Esophagus (tissue), 2 donors: Measurements from ENCODE around the gene SMC6. TPM values are rescaled to one million over a fixed set of nuclear protein-coding genes. Genes with fewer than 3 reads are reported as not detected.

ENCODE experiments used
- H3K27ac ChIP-seq, 2 donors: one replicate each; pipeline ENCODE4 v1.5.1; 2013; ENCODE audit warnings: low read depth in 2 of 2, mild to moderate bottlenecking in 2 of 2, inconsistent platforms in 1 of 2, low read length in 1 of 2, moderate library complexity in 1 of 2
- H3K27me3 ChIP-seq, 2 donors: one replicate each; pipeline ENCODE4 v1.6.1; 2013; ENCODE audit warnings: low read length in 2 of 2, control low read depth in 1 of 2, mild to moderate bottlenecking in 1 of 2; ENCODE audit not compliant: insufficient read depth in 2 of 2, control insufficient read depth in 1 of 2
- H3K36me3 ChIP-seq, 2 donors: one replicate each; pipeline ENCODE4 v1.6.1; 2013; ENCODE audit warnings: low read length in 1 of 2; ENCODE audit not compliant: control insufficient read depth in 2 of 2, insufficient read depth in 2 of 2
- H3K4me1 ChIP-seq, 2 donors: one replicate each; pipeline ENCODE4 v1.6.1; 2013; ENCODE audit warnings: low read length in 1 of 2; ENCODE audit not compliant: control insufficient read depth in 2 of 2, insufficient read depth in 2 of 2
- H3K4me3 ChIP-seq, 2 donors: one replicate each; pipeline ENCODE4 v1.5.1; 2013; ENCODE audit warnings: low read length in 2 of 2, mild to moderate bottlenecking in 2 of 2, low read depth in 1 of 2, moderate library complexity in 1 of 2
- H3K9me3 ChIP-seq, 2 donors: one replicate each; pipeline ENCODE4 v1.6.1; 2013; ENCODE audit warnings: mild to moderate bottlenecking in 2 of 2, low read depth in 1 of 2, low read length in 1 of 2, moderate library complexity in 1 of 2; ENCODE audit not compliant: control insufficient read depth in 2 of 2, insufficient read depth in 1 of 2
- WGBS, 2 donors: extraction: QIAGEN DNeasy Blood & Tissue Kit; methylation state at CpG; one replicate each; pipeline ENCODE4 v1.1.7; 2013; 5-methylcytosine and 5-hydroxymethylcytosine counted together
- polyA plus RNA-seq, 2 donors: library from polyadenylated mRNA; stranded (reverse); fragments of 200-250 nt; gene quantifications; one replicate each; pipeline ENCODE4 v1.2.3, GENCODE V29; 2013
- donor health status: healthy with polysubstance abuse.
- donor health status: Bipolar disorder and iron deficiency.

The SMC6 gene
- polyA plus RNA-seq, 2 donors: 9.2 to 12.3 TPM

- Histone ChIP-seq H3K27ac (no peak overlapping the region), H3K4me3 (no peak overlapping the region), H3K9me3 (no peaks in the 10 kb centered on the region), H3K4me1 (no peaks in the 10 kb centered on the region), H3K36me3 (peaks cover 2 to 3% of the 10 kb centered on the region in 2 donors), H3K27me3 (no peaks in the 10 kb centered on the region)
- WGBS, 2 donors: 63 to 80% methylated on average over 1 of the region's 1 CpG
Observed at GRCh38 chr2:17661460-17661859, 92.2 kb downstream of the SMC6 start.

- 70 to 91% methylated on average over 4 of the region's 4 CpGs for WGBS, 2 donors
- Histone ChIP-seq H3K36me3 (peaks cover 2 to 3% of the 10 kb centered on the region in 2 donors), H3K27me3 (no peaks in the 10 kb centered on the region), H3K27ac (no peak overlapping the region), H3K4me1 (no peaks in the 10 kb centered on the region), H3K9me3 (no peaks in the 10 kb centered on the region), H3K4me3 (no peak overlapping the region)
Observed at GRCh38 chr2:17660219-17660618, 93.4 kb downstream of the SMC6 start.

GRCh38 chr2:17658251-17658843 lies 95.3 kb downstream of the SMC6 start:
- Histone ChIP-seq H3K27ac (no peak overlapping the region), H3K36me3 (peaks cover 0 to 2% of the 10 kb centered on the region in 2 donors), H3K4me1 (no peaks in the 10 kb centered on the region), H3K4me3 (no peak overlapping the region), H3K27me3 (no peaks in the 10 kb centered on the region), H3K9me3 (no peaks in the 10 kb centered on the region)
- 87 to 90% methylated on average over 6 of the region's 6 CpGs for whole genome bisulfite sequencing, 2 donors

DNA sequence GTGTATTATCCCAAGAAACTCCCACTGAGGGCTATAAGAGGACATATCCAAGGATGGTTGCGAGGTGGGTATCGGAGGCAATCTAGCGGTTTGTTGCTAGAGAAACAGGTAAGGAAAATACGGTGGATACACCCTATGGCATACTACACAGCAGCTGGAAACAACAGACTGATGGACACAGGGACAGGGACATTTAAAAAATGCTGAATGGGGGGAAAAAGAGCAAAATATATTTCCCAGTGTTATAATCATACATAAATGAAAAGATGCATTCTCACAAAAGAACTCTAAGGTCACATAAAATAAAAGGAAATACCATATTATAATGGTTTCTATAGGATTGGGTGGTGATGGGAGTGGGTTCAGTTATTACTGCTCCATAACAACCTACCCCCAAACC lies 95.9 kb downstream of the SMC6 start:
- Histone ChIP-seq H3K27me3 (no peaks in the 10 kb centered on the region), H3K36me3 (peaks cover 0 to 2% of the 10 kb centered on the region in 2 donors), H3K4me3 (no peak overlapping the region), H3K4me1 (no peaks in the 10 kb centered on the region), H3K9me3 (no peaks in the 10 kb centered on the region), H3K27ac (no peak overlapping the region)
- WGBS, 2 donors: 96 to 98% methylated on average over 4 of the region's 4 CpGs

GRCh38 chr2:17652681-17653394 lies 100.8 kb downstream of the SMC6 start:
- WGBS, 2 donors: 65 to 67% methylated on average over 9 of the region's 9 CpGs
- no peak overlapping the region for H3K27ac ChIP-seq

DNA sequence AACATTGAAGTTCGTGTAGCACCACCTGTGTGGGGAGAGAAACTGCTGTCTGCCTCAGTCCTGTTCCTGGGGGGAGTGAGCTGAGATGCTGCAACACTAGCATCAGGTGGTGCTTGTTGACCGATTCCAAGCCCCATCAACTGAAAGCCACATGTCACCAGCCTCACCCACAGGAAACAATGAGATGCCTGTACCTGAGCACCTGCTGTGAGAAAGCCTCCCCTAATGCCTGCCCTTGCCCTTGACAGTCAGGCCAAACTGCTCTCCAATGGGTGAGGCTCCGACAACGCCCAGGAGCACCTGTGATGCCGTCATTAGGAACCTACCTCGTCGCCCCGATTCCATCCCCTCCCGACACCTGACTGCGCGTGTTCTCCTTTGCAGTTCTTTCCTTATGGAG lies 104.6 kb downstream of the SMC6 start:
- Histone ChIP-seq H3K36me3 (peaks cover 0 to 5% of the 10 kb centered on the region in 2 donors), H3K4me3 (no peak overlapping the region), H3K4me1 (no peaks in the 10 kb centered on the region), H3K9me3 (no peaks in the 10 kb centered on the region), H3K27ac (no peak overlapping the region), H3K27me3 (no peaks in the 10 kb centered on the region)
- WGBS, 2 donors: 89 to 91% methylated on average over 11 of the region's 11 CpGs

More at GRCh38 chr2:17652681-17653394, 100.8 kb downstream of the SMC6 start:
- Histone ChIP-seq H3K9me3 (no peaks in the 10 kb centered on the region), H3K36me3 (peaks cover 0 to 5% of the 10 kb centered on the region in 2 donors), H3K27me3 (no peaks in the 10 kb centered on the region), H3K4me1 (no peaks in the 10 kb centered on the region), H3K4me3 (no peak overlapping the region)

GRCh38 chr2:17648581-17648980 lies 105.0 kb downstream of the SMC6 start:
- Histone ChIP-seq H3K27me3 (no peaks in the 10 kb centered on the region), H3K9me3 (no peaks in the 10 kb centered on the region), H3K4me1 (no peaks in the 10 kb centered on the region), H3K4me3 (no peak overlapping the region), H3K36me3 (peaks cover 0 to 5% of the 10 kb centered on the region in 2 donors), H3K27ac (no peak overlapping the region)
- WGBS, 2 donors: 78 to 91% methylated on average over 1 of the region's 1 CpG

DNA sequence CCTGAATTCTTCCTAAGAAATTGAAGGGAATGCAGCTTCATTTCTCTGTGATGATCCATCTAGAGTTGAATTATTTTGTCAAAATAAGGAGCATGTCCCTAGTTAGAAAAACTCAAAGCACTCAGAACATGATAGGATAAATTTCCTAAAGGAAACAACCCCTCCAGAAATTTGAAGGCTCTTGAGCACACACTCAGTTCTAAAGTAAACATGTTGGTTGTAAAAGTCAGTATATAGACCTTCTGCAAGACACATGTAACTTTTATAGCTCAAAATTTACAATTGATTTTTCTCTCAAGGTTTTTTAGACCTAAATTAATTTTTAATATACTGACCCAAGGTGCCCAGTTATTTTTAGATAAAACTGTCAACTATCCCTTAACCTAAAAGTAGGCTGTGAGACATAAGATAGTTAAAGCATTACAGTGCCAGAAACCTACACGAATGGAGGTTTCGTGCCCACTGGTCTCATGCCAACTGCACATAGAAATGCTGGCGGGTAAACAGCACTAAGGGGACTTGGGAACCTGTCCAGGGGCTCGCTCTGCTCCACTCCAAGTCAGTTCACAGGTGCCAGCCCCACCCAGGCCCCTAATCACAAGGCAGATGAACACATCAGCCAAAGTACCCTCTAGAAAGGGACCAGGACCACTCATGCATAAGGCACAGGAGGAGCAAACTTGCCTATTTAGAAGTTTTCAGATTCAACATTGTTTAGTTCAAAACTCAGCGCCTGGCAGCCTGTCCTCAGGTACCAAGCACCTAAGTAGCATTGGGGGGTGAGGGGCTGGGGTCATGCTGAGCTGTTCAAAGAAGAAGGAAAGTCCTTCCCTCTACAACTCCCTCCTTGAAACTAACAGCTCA lies 106.5 kb downstream of the SMC6 start:
- Histone ChIP-seq H3K4me3 (no peak overlapping the region), H3K4me1 (peaks cover 0 to 3% of the 10 kb centered on the region in 2 donors), H3K27me3 (no peaks in the 10 kb centered on the region), H3K9me3 (no peaks in the 10 kb centered on the region), H3K27ac (no peak overlapping the region), H3K36me3 (peaks cover 0 to 5% of the 10 kb centered on the region in 2 donors)
- WGBS, 2 donors: 50 to 58% methylated on average over 5 of the region's 5 CpGs

DNA sequence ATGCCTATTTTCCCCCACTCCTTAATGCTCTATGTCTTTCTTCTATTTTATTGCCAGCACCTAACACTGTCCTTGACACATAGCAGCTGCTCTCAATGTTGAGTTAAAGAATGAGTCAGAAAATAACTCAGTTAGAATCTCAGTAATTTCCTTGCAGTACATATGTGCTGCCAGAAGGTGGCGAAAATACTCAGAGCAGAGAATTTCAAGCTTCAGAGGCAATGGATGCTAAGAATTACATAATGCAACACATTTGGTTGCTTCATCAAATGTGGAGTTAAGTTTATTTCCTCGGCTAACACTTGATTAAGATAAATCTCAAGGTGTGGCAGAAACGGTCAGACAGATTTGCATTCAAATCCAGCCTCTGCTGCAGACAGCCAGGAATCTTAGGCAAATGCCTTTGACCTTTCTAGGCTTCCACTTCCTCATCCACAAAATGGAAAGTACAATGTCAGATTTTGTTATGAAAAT lies 107.5 kb downstream of the SMC6 start:
- Histone ChIP-seq H3K9me3 (no peaks in the 10 kb centered on the region), H3K36me3 (peaks cover 0 to 5% of the 10 kb centered on the region in 2 donors), H3K4me3 (no peak overlapping the region), H3K27me3 (no peaks in the 10 kb centered on the region), H3K27ac (no peak overlapping the region), H3K4me1 (peaks cover 0 to 3% of the 10 kb centered on the region in 2 donors)
- 1% methylated on average over 3 of the region's 3 CpGs for WGBS, 2 donors
